ENCODE results near the gene VSIG10. TPM values are rescaled to one million over a fixed set of nuclear protein-coding genes. Genes with fewer than 3 reads are reported as not detected.
A peak's percentile ranks its signal among the peaks of the same experiment; 100 is the strongest.

Gene VSIG10
- total and polyA plus RNA-seq, 2 of the 13 experiments (the other 11 are each of a cell fraction or from before 2014, with no cell fraction given): 25.6 to 42.5 TPM

DNA sequence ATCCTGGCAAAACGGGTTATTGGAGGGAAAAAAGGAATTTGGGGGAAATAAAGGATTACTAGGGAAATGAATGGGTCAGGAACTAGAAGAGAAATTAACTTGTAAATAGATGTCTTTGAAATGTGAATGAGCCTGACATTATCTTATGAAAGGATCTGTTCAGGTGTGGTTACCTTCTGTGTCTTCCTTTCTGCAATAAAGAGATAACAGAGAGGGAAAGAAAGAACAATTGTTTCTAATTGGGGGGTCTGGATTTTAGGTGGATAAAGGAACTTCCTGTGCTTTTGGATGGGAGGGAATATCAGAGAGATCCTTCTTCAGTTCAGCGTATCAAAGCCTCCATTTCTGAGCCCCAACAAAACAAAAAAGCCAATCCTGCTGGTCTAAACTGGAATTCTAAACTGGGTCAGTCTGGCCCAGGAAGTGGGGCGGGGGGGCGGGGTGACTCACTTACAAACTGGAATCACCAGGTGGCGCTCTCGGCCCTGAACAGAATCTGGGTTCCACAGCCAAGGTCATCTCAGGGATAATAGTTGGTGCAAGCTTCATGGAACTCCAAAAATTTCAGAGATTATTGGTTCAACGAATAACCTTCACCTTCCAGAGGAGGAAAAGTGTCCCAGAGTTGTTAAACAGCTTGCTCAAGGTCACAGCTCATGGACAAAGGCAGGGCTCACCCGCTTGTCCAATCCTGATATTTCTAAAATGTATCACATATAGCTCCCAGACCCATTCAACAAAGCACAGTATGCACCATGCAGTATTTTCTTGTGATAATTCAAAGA lies 17.0 kb upstream of the VSIG10 start (continued):
- TF ChIP-seq POLR2AphosphoS2 (IDR thresholded peaks at IDR 0.05; ENCODE audit: low read depth, low read length): no peak
- TF ChIP-seq POGZ (CRISPR knock-in tag; IDR thresholded peaks at IDR 0.05): 0 out of 2 replicates have a peak, but pooled peaks have one; percentile 44
- no peak for TF ChIP-seq ZNF782 (CRISPR knock-in tag; IDR thresholded peaks at IDR 0.05; ENCODE audit: borderline replicate concordance)
- TF ChIP-seq, protein P1, sequence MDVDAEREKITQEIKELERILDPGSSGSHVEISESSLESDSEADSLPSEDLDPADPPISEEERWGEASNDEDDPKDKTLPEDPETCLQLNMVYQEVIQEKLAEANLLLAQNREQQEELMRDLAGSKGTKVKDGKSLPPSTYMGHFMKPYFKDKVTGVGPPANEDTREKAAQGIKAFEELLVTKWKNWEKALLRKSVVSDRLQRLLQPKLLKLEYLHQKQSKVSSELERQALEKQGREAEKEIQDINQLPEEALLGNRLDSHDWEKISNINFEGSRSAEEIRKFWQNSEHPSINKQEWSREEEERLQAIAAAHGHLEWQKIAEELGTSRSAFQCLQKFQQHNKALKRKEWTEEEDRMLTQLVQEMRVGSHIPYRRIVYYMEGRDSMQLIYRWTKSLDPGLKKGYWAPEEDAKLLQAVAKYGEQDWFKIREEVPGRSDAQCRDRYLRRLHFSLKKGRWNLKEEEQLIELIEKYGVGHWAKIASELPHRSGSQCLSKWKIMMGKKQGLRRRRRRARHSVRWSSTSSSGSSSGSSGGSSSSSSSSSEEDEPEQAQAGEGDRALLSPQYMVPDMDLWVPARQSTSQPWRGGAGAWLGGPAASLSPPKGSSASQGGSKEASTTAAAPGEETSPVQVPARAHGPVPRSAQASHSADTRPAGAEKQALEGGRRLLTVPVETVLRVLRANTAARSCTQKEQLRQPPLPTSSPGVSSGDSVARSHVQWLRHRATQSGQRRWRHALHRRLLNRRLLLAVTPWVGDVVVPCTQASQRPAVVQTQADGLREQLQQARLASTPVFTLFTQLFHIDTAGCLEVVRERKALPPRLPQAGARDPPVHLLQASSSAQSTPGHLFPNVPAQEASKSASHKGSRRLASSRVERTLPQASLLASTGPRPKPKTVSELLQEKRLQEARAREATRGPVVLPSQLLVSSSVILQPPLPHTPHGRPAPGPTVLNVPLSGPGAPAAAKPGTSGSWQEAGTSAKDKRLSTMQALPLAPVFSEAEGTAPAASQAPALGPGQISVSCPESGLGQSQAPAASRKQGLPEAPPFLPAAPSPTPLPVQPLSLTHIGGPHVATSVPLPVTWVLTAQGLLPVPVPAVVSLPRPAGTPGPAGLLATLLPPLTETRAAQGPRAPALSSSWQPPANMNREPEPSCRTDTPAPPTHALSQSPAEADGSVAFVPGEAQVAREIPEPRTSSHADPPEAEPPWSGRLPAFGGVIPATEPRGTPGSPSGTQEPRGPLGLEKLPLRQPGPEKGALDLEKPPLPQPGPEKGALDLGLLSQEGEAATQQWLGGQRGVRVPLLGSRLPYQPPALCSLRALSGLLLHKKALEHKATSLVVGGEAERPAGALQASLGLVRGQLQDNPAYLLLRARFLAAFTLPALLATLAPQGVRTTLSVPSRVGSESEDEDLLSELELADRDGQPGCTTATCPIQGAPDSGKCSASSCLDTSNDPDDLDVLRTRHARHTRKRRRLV (CRISPR knock-in tag; IDR thresholded peaks at IDR 0.05): 0 out of 2 replicates have a peak, but pooled peaks have one; percentile 32
- TF ChIP-seq NCOA2 (CRISPR knock-in tag; IDR thresholded peaks at IDR 0.05): peak; percentile 78
- peak; percentile 46; the same call in 1 of the 2 replicates for TF ChIP-seq SOX5 (CRISPR knock-in tag; IDR thresholded peaks at IDR 0.05; ENCODE audit: borderline replicate concordance)
- TF ChIP-seq GLI4 (CRISPR knock-in tag; IDR thresholded peaks at IDR 0.05; ENCODE audit: borderline replicate concordance): no peak
- TF ChIP-seq ZNF788 (CRISPR knock-in tag; IDR thresholded peaks at IDR 0.05; ENCODE audit: borderline replicate concordance): no peak
- peak; percentile 64; the same call in 1 of the 2 replicates for TF ChIP-seq NCOR1 (IDR thresholded peaks at IDR 0.05; ENCODE audit: borderline replicate concordance, low read length)
- peak; percentile 65 for TF ChIP-seq STAG1 (CRISPR knock-in tag; IDR thresholded peaks at IDR 0.05)
- peak; percentile 54; the same call in 1 of the 2 replicates for TF ChIP-seq ELF3 (CRISPR knock-in tag; IDR thresholded peaks at IDR 0.05)
- peak; percentile 85 for TF ChIP-seq TEAD3 (CRISPR knock-in tag; optimal IDR thresholded peaks at IDR 0.05; ENCODE audit: borderline replicate concordance)
- TF ChIP-seq, protein P2, sequence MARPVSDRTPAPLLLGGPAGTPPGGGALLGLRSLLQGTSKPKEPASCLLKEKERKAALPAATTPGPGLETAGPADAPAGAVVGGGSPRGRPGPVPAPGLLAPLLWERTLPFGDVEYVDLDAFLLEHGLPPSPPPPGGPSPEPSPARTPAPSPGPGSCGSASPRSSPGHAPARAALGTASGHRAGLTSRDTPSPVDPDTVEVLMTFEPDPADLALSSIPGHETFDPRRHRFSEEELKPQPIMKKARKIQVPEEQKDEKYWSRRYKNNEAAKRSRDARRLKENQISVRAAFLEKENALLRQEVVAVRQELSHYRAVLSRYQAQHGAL (CRISPR knock-in tag; IDR thresholded peaks at IDR 0.05; ENCODE audit: not compliant biosample characterization): no peak
- TF ChIP-seq FOXA1 (IDR thresholded peaks at IDR 0.05): no peak
- peak; percentile 35; the same call in 1 of the 2 replicates for TF ChIP-seq FOXA1 (CRISPR knock-in tag; IDR thresholded peaks at IDR 0.05)
- TF ChIP-seq RCOR2 (CRISPR knock-in tag; IDR thresholded peaks at IDR 0.05): 0 out of 2 replicates have a peak, but pooled peaks have one; percentile 31
- TF ChIP-seq, protein P3, sequence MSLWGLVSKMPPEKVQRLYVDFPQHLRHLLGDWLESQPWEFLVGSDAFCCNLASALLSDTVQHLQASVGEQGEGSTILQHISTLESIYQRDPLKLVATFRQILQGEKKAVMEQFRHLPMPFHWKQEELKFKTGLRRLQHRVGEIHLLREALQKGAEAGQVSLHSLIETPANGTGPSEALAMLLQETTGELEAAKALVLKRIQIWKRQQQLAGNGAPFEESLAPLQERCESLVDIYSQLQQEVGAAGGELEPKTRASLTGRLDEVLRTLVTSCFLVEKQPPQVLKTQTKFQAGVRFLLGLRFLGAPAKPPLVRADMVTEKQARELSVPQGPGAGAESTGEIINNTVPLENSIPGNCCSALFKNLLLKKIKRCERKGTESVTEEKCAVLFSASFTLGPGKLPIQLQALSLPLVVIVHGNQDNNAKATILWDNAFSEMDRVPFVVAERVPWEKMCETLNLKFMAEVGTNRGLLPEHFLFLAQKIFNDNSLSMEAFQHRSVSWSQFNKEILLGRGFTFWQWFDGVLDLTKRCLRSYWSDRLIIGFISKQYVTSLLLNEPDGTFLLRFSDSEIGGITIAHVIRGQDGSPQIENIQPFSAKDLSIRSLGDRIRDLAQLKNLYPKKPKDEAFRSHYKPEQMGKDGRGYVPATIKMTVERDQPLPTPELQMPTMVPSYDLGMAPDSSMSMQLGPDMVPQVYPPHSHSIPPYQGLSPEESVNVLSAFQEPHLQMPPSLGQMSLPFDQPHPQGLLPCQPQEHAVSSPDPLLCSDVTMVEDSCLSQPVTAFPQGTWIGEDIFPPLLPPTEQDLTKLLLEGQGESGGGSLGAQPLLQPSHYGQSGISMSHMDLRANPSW (CRISPR knock-in tag; IDR thresholded peaks at IDR 0.05; ENCODE audit: borderline replicate concordance): 0 out of 2 replicates have a peak, but pooled peaks have one; percentile 44
